Endothelial cell of umbilical vein (primary cell): ENCODE results near the gene AK9. TPM values are rescaled to one million over a fixed set of nuclear protein-coding genes. Genes with fewer than 3 reads are reported as not detected.

ENCODE experiments used
- BruUV-seq: library from RNA; stranded (reverse); fragments of 400-500 nt; replicated peaks from 2 replicates; lab custom pipeline; 2021; lab: Mats Ljungman, UMichigan
- CTCF ChIA-PET: fragments of 300-600, 350-600 bp; sonication (Branson Sonifier 250); formaldehyde crosslinking; loops from one replicate; lab custom pipeline; 2021; ENCODE audit warnings: antibody characterized with exemption, inconsistent platforms; lab: Charles Lee
- POLR2A ChIA-PET: fragments of 300-600, 350-600 bp; sonication (Branson Sonifier 250); formaldehyde crosslinking; loops from one replicate; lab custom pipeline; 2021; ENCODE audit warnings: antibody characterized with exemption, inconsistent platforms; lab: Charles Lee
- DNase-seq: peaks from one replicate; pipeline ENCODE4 v3.0.0-alpha.2; 2011; ENCODE audit warnings: low read depth, low spot score
- FAIRE-seq: peaks from 2 replicates; lab custom pipeline; 2011; peaks lifted over from hg19 to GRCh38; lab: Jason Lieb, UNC
- H2AFZ ChIP-seq: 2 replicates; pipeline ENCODE4 v1.6.0; 2012; ENCODE audit warnings: low read depth, low read length, control low read depth, inconsistent platforms
- H3K27ac ChIP-seq: 2 replicates; pipeline ENCODE4 v1.5.1; 2011; ENCODE audit warnings: low read depth, mild to moderate bottlenecking, control low read depth, low read length, moderate library complexity; ENCODE audit not compliant: insufficient read depth
- H3K27me3 ChIP-seq, 2 experiments: 2 replicates each; pipeline versions ENCODE4 v1.6.0 to v1.6.1; 2011; ENCODE audit warnings: low read length in 2 of 2, mixed read lengths in 1 of 2; ENCODE audit not compliant: control insufficient read depth in 2 of 2, insufficient read depth in 2 of 2
- H3K36me3 ChIP-seq, 2 experiments: 2 replicates in 1 of 2; 3 replicates in 1 of 2; pipeline ENCODE4 v1.5.1; 2011; ENCODE audit warnings: low read length in 2 of 2, mild to moderate bottlenecking in 1 of 2, moderate library complexity in 1 of 2; ENCODE audit not compliant: control insufficient read depth in 2 of 2, insufficient read depth in 2 of 2; ENCODE audit errors: extremely low read depth in 1 of 2
- H3K4me1 ChIP-seq: 3 replicates; pipeline ENCODE4 v1.5.1; 2011; ENCODE audit warnings: mild to moderate bottlenecking, low read length; ENCODE audit not compliant: control insufficient read depth, insufficient read depth; ENCODE audit errors: extremely low read depth
- H3K4me2 ChIP-seq: 2 replicates; pipeline ENCODE4 v1.6.1; 2011; ENCODE audit warnings: low read length, control low read depth, mixed read lengths; ENCODE audit not compliant: insufficient read depth
- H3K4me3 ChIP-seq, 3 experiments: fragments of 200-600 bp in 1 of 3; sonication (generic), shearing (Covaris generic) in 1 of 3; replicated peaks in 1 of 3; 2 replicates each; pipeline ENCODE4 v1.5.1; 2011 to 2016; ENCODE audit warnings: control low read depth in 3 of 3, low read length in 3 of 3, mild to moderate bottlenecking in 2 of 3, inconsistent platforms in 1 of 3, low read depth in 1 of 3, moderate library complexity in 1 of 3; ENCODE audit not compliant: insufficient read depth in 1 of 3
- H3K79me2 ChIP-seq: 2 replicates; pipeline ENCODE4 v1.6.0; 2012; ENCODE audit warnings: low read length, inconsistent platforms; ENCODE audit not compliant: control insufficient read depth, insufficient read depth
- H3K9ac ChIP-seq: replicated peaks from 2 replicates; pipeline ENCODE3; 2011; ENCODE audit warnings: low read length, control low read depth; ENCODE audit not compliant: insufficient read depth; ENCODE audit errors: extremely low read depth
- H3K9me1 ChIP-seq: replicated peaks from 3 replicates; pipeline ENCODE4 v1.6.0; 2011; ENCODE audit warnings: mild to moderate bottlenecking, low read length; ENCODE audit not compliant: control insufficient read depth, insufficient read depth; ENCODE audit errors: extremely low read depth
- H3K9me3 ChIP-seq: replicated peaks from 2 replicates; pipeline ENCODE4 v1.5.1; 2012; ENCODE audit warnings: low read length, inconsistent platforms; ENCODE audit not compliant: control insufficient read depth, insufficient read depth
- H4K20me1 ChIP-seq: replicated peaks from 2 replicates; pipeline ENCODE3; 2011; ENCODE audit warnings: mild to moderate bottlenecking, low read length; ENCODE audit not compliant: control insufficient read depth, insufficient read depth; ENCODE audit errors: extremely low read depth
- CTCF ChIP-seq, 2 donors: IDR thresholded peaks; 1 replicate in 1 of 2; 2 replicates in 1 of 2; pipeline ENCODE4 v1.5.1; 2011; ENCODE audit warnings: low read length in 2 of 2, mild to moderate bottlenecking in 2 of 2, moderate library complexity in 2 of 2, control low read depth in 1 of 2, inconsistent platforms in 1 of 2, low read depth in 1 of 2; ENCODE audit not compliant: insufficient read depth in 1 of 2; ENCODE audit errors: extremely low read depth in 1 of 2
- EZH2 ChIP-seq: IDR thresholded peaks from 2 replicates; pipeline ENCODE4 v1.6.1; 2012; ENCODE audit warnings: borderline replicate concordance, low read depth, mild to moderate bottlenecking, moderate library complexity, low read length, inconsistent platforms; ENCODE audit not compliant: severe bottlenecking
- FOS ChIP-seq: IDR thresholded peaks from 2 replicates; pipeline ENCODE4 v1.6.1; 2011; ENCODE audit warnings: mild to moderate bottlenecking, low read length, moderate library complexity, borderline replicate concordance; ENCODE audit not compliant: insufficient read depth
- GATA2 ChIP-seq: IDR thresholded peaks from 2 replicates; pipeline ENCODE4 v1.7.0; 2011; ENCODE audit warnings: low read depth, mild to moderate bottlenecking, moderate library complexity, mixed read lengths, low read length; ENCODE audit not compliant: insufficient read length, insufficient read depth
- JUN ChIP-seq: IDR thresholded peaks from 2 replicates; pipeline ENCODE4 v1.6.1; 2011; ENCODE audit warnings: borderline replicate concordance, low read depth; ENCODE audit not compliant: insufficient read length, insufficient read depth
- MYC ChIP-seq: IDR thresholded peaks from one replicate; pipeline ENCODE4 v1.6.1; 2011; ENCODE audit warnings: mild to moderate bottlenecking, low read depth, low read length
- POLR2A ChIP-seq: IDR thresholded peaks from 2 replicates; pipeline ENCODE4 v1.6.1; 2012; ENCODE audit warnings: low read depth, mild to moderate bottlenecking, control low read depth, low read length
- dilution Hi-C: fragments of 300-500 bp; cut with MboI; formaldehyde crosslinking; loops from one replicate; pipeline ENCODE4 v1.15.0; 2019; ENCODE audit warnings: low sequenced_read_pairs; ENCODE audit not compliant: extremely low pct_ligation_motif_present
- intact Hi-C: fragments of 100-400 bp; cut with micrococcal nuclease; formaldehyde crosslinking; loops from one replicate; pipeline ENCODE4 v1.10.0; 2022
- polyA plus RNA-seq, 4 experiments: library from polyadenylated mRNA; depleted of rRNA in 3 of 4; stranded (reverse) in 3 of 4; unstranded in 1 of 4; fragments of >200 nt; gene quantifications; 2 replicates each; pipeline versions ENCODE4 v1.2.1 to v1.2.3, GENCODE V29; 2011 to 2012; ENCODE audit warnings: missing spikeins in 1 of 4
- total RNA-seq: library from RNA; stranded (reverse); gene quantifications from 2 replicates; pipeline ENCODE4 v1.2.3, GENCODE V29; 2021

Gene AK9
- total and polyA plus RNA-seq, 2 donors (not counting 3 experiments of a cell fraction or from before 2014, with no cell fraction given), result 1.4 to 3.2 TPM

GRCh38 chr6:109503327-109504224 is 187.4 kb downstream of the AK9 start:
- ChIA-PET POLR2A (no interaction called here), CTCF (no interaction called here)
- intact Hi-C loops (no loop called here), dilution Hi-C loops (no loop called here)
- Histone ChIP-seq H3K79me2 (no peaks in the 10 kb centered on the region), H3K4me1 (no peaks in the 10 kb centered on the region), H3K9me3 (no peaks in the 10 kb centered on the region), H3K27me3 (peaks cover 7 to 10% of the 10 kb centered on the region in 2 experiments), H3K9me1 (no peaks in the 10 kb centered on the region), H4K20me1 (no peaks in the 10 kb centered on the region), H3K27ac (no peak overlapping the region), H2AFZ (no peak overlapping the region), H3K9ac (no peak overlapping the region), H3K4me3 (no peak overlapping the region), H3K4me2 (no peak overlapping the region), H3K36me3 (no peaks in the 10 kb centered on the region)
- no peak for TF ChIP-seq EZH2
- no peak for TF ChIP-seq FOS
- no peak for TF ChIP-seq JUN
- TF ChIP-seq CTCF (IDR thresholded peaks at IDR 0.05; ENCODE audit: extremely low read depth in 1 of 2, insufficient read depth in 1 of 2, low read depth in 1 of 2, low read length in 2 of 2), result no peak
- TF ChIP-seq POLR2A, result no peak
- TF ChIP-seq GATA2, result no peak
- TF ChIP-seq MYC, result no peak
- BruUV-seq, result no TSS peak
- FAIRE-seq (no peak), DNase-seq (no peak)
